GM19099 (cell line): Measurements from ENCODE around the gene BTBD1.

ENCODE experiments used
- POLR2A ChIP-seq: IDR thresholded peaks from 3 replicates; pipeline ENCODE4 v1.6.1; 2011; ENCODE audit warnings: low read depth; ENCODE audit not compliant: insufficient read length; ENCODE audit errors: extremely low read depth

BTBD1 gene

DNA sequence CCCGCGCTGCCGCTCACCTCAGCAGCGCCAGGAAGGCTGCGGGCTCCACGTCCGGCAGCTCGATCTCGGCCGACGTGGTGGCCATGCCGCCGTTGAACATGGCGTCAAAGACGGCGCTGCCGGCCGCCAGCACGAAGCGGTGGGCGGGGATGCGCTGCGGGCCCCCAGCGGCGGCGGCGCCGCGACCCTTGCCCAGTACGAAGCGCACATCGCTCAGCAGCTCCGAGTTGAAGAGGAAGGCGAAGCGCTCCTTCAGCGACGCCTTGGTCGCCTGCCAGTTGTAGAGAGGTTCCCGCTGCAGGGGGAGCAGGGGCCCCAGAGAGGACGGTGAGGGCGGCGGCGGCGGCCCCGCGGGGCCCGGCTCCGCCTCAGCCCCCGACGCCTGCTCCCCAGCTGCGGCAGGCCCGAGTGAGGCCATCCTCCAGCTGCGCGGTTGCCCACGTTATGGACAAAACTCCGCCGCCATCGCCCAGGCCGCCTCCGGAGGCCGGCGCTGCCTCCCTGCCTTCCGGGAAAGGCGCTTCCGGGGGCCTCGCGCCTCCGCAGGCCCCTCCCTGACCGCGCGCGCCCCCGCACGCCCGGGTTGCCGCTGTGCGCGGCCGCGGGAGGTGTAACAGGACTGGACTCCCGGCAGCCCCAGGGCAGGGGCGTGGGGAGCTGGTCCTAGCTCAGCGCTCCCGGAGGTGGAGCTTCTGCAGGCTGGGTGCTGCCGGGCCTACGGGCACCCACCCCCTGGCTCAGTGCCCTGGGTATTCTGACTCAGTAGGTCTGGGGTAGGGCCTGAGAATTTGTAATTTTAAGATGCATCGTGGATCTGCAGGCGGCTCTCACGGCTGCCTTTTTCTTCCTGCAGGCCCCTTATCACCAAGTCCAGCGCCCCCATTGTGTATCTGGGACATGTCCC, at the start of gene BTBD1:
Gene BTBD1 (minus strand): TSS at position 519 of the 904 bp plus-strand sequence. CDS start 101 bp downstream, at position 418.
- peak; percentile 97 for TF ChIP-seq POLR2A

DNA sequence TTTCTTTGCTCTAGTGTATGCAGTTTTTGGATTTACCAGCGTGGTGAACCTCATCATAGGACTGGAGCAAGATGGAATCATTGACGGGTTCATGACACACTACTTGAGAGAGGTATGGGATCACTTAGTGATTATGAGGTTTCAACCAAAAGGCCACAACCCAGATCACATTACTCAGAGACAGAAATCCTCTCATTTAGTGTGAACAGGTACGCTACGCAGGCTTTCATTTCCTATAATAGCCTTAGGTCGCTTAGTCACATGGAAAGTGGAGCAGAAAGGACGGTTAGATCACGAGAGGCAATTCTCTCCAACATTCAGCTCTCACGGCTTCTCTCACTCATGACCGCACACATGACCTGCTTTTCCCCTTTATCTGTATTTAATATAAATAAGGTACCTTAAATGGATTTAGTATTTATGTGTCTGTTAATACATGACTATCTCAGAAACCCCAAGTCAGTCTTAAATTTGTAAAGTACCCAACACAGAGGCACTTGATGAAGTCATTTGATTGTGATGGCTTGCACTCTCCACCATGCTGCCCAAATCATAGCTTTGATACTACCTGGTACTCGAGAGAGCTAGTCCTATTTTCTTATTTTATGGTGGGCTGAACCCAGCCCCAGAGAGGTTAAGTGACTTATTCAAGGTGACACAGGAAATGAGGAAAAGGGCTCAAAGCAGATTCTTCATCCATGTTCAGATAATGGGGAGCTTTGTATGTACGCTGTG, 48.9 kb upstream of the BTBD1 start:
- no peak for TF ChIP-seq POLR2A

DNA sequence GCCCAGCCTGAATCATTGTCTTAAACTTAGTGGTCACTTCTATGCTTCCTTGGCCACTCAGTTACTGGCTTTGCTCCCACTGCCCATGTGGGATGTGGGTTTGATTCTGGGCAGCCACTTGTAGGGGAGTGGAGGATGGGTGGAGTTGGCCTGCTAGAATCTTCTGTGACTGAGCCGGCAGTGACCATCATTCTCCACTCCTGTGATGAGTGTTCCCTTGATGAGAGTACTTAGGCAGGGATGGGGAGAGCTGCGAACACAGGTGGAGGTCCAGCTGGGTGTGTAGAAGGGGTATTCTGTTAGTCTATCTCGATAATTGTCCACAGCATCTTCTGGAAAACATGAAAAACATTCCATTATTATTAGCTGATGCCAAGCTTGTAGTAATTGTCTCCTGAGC, 48.4 kb upstream of the BTBD1 start:
- no peak for TF ChIP-seq POLR2A

DNA sequence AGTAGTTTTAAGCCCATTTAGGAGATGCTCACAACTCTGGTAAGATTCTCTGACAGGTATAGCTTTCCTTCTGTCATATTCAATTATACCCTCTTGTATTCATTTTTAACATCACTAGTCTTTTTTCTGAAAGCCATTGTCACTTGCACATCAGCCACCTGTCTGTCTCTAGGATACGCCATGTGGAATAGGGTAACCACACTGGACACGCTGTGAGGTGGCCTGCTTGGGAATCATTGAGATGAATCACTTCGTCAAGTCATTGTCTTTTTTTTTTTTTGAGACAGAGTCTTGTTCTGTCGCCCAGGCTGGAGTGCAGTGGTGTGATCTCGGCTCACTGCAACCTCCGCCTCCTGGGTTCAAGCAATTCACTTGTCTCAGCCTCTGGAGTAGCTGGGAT, 47.8 kb upstream of the BTBD1 start:
- TF ChIP-seq POLR2A = no peak

DNA sequence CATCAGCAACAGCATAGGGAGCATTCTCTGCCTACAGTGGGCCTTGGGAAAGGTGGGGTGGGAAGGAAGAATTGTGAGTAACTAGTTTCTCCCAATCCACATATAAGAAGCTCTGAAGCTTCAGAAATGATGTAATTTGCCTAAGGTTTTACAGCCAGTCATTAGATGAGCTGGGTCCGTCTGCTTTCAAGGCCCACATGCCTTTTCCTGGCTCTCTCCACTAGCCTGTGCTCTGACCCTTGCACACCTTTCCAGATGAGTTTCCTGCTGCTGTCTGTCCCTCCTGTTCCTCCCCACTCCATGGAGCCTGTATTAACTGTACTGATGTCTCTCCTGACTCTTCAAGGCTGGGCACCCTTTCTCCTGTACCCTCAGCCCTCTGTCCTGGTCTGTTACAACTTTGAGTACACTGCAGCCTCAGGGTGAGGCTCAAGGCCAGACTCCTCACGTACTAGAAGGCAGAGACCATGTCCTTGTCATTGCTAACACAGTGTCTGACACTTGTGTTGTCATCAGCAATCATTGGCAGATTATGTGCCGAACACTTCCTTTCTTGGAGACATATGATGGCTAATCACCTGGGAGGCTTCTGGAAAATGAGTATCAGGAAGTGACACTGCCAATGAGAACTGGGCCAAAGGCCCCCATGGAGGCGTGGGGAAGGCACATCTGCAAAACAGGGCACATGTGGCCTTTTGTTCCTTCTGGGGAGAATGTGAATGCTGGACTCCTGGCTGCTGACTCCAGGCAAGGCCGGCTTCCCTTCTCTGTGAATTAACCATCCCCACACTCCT, 47.0 kb upstream of the BTBD1 start:
- TF ChIP-seq POLR2A = no peak

DNA sequence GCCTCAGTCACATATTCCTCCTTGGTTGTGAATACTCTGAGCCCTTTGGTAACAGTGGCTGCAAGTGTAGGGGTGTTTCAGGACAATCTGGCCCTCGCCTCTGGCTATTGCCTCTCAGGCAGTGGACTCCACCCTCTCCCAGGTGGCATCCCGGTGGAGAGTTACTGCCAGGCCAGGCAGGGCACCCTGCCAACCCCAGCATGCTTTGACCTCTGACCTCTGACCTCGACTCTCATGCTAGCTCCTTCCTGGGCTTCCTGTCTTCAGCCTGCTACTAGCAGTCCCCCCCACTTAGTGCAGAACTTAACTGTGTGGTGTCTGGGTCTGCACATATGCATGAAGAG, 45.9 kb upstream of the BTBD1 start:
- no peak for TF ChIP-seq POLR2A

DNA sequence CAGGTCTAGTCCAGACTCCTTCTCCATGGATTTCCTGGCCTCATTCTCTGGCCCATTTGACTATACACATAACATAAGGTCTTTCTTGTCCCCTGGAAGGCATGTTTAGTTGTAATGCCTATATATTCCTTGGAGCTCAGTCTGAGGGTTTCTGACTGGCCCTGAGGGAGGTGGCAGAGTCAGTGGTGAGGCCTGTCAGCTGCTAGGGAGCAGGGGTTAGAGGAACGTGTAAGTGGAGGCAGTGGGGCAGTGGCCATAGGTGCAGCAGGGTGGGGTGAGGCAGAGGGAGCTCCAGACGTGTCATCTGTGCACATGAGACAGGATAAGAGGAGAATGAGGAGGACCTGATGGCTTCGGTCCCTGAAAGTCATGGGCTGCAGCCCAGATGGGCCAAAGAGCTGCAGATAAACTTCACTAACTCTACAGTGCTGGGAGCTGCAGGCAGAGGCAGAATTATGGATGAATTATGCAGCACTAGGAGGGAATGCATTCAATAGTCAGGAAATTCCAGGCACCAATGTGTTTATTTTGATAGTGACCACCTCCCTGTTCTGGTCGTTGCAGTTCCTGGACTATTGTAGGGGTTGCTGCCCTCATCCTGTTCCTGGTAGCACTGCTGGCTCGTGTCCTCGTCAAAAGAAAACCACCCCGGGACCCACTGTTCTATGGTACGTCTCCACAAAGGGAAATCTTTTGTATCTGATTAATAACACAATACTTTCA, 45.3 kb upstream of the BTBD1 start:
- no peak for TF ChIP-seq POLR2A

DNA sequence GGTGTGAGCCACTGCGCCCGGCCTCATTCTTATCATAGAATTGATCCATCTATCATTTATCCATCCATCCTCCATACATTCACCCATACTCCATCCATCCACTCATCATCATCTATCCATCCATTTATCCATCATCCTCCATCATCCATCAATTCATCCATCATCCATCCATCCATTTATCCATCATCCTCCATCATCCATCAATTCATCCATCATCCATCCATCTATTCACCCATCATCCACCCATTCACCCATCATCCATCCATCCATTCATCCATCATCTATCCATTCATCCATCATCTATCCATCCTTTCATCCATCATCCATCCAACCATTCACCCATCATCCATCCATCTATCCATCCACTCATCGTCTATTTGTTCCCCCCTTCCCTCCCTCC, 44.1 kb upstream of the BTBD1 start:
- no peak for TF ChIP-seq POLR2A

DNA sequence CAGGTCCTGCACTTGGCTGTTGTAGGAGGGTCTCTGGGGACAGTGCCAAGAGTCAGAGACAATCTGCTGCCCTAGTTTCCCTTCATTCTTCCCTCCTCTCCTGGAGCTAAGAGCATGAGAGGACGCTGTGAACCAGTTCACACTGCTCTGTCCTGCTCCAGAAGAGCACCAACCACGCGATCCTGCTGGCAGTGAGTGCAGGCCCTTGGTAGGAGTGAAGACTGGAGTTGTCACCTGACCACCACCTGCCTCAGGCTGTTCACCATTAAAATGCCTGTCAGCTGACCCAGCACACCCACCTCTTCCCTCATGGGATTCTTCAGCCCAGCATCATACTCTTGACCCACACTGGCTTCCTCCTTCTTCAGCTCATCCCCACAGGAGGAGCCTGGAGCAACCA, 43.3 kb upstream of the BTBD1 start:
- TF ChIP-seq POLR2A = no peak

DNA sequence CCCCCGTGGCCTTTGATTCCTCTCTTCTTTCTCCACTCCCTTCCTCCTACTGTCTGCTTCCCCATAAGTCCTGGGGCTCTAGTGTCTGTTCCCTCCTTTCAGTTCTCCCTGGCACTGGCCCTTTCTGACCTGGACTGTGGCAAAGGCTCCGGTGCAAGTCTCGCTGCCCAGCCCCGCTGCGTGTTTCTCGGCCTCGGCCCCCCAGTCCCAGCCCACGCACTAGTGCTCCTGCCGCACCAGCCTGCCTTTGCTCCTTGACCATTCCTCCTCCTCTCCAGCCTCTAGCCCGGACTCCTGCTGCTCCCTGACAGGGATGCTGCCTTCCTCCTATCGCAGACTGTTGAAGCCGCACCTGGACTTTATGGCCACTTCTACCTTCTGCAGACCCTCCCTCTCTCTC, 42.5 kb upstream of the BTBD1 start:
- no peak for TF ChIP-seq POLR2A

DNA sequence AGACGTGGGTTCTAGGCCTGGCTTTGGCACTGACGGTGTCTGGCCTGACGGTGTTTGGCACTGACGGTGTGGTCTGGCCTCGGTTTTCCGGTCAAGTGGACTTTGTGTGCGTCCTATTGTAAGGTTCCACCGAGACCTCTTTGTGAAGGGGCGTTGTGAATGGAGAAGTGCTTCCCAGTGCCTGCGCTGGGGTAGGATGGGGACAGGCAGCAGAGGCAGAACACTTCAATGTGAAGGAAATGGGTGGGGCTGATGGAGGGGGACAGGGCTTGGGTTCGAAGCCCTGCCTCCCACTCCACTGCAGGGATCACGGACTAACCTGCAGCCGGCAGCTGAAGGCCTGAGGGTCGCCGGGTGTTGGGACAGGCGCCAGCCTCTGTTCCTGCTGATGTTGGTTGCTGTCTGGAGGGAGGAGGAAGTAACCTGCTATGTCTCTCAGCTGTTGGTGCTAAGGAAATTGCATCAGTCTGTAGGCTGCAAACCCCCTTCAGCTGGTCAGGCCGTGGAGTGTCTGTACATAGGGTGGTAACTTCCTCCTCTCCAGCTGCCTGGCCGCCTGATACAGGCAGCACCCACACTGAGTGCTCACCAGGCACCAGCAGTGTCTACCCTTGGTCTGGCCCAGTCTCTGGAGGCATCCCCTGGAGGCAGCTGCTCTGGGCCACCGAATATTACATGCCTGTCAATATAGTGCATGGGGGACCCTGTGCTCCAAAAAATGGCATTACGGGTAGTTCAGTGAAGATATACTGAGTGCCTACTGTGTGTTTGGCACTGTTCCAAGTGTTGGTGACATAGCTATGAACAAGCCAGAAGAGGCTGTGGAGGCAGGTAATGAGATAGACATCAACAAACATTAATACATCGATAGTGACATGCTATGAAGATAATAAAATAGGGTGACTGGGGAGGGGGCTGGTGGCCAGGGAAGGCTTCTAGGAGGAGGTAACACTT, 41.5 kb upstream of the BTBD1 start:
- TF ChIP-seq POLR2A = peak; percentile 55

DNA sequence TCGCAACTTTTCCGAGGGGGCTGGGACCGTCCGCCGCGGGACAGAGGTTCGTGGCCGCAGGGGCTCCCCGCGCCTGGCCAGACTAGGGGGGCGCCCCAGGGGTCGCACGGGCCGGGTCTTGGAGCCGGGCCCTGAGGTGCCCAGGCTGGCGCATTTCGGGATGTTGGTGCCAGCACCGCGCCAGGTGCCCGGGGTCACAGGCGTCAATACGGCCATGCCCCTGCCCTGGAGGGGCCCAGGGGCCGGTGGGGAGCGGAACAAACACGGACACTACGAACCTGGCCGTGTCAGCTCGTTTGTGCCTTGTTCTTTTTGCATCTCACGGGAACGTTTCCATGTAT, 40.8 kb upstream of the BTBD1 start:
- TF ChIP-seq POLR2A = no peak

DNA sequence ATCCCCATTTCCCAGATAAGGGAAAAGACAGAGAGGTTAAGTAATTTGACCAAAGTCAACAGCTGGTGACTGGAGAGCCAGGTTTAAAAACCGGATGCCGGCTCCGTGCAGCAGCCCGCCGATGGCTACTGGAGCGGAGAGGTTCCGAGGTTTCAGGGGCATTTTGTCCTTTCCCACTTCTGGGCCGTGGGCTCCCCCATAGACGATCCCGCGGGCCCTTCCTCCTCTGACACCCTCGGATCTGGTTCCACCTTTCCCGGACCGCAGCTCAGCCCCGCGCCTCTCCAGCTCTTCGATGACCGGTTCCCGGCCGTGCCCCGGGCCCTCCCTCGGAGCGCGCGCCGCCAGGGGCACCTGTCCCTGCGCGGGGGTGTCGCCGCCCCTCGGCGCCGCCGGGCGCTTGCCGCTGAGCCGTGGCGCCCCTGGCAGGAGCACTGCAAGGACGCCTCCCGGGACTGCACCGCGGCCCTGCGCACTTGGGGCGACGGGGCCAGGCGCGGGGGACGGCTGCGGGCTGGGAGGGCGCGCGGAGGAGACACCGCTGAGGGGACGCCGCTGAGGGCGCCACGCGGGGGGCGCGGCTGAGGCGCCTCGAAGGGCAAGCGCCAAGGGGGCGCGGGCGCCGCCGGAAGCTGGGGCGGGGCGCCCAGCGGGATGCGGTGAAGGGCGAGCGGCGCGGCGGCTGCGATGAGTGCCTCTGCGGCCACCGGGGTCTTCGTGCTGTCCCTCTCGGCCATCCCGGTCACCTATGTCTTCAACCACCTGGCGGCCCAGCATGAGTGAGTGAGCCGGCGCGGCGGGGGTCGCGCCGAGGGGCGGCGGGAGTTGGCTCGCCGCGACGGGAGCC, 40.2 kb upstream of the BTBD1 start, which contains the start of gene TM6SF1:
Gene TM6SF1 (plus strand): TSS at position 652 of the 847 bp plus-strand sequence. CDS start 36 bp downstream, at position 688.
- TF ChIP-seq POLR2A = peak; percentile 23
